HCT116 (cell line): ENCODE results near the gene GNB1L. TPM values are rescaled to one million over a fixed set of nuclear protein-coding genes. Genes with fewer than 3 reads are reported as not detected.

Experiments
- ATAC-seq: fragments of 200-7000 bp; cut with Tn5 transposase; 2 replicates; pipeline ENCODE4 v1.9.1; 2020; ENCODE audit warnings: mild to moderate bottlenecking, moderate library complexity
- BruUV-seq: library from RNA; stranded (reverse); fragments of 400-500 nt; replicated peaks from 2 replicates; lab custom pipeline; 2021; lab: Mats Ljungman, UMichigan
- CTCF ChIA-PET: fragments of 300-600 bp; sonication (Branson Sonifier 250); formaldehyde crosslinking; loops from one replicate; lab custom pipeline; 2021; ENCODE audit warnings: antibody characterized with exemption; lab: Charles Lee
- POLR2A ChIA-PET: fragments of 300-600, 350-600 bp; sonication (Branson Sonifier 250); formaldehyde crosslinking; loops from one replicate; lab custom pipeline; 2021; ENCODE audit warnings: antibody characterized with exemption; lab: Charles Lee
- RAD21 ChIA-PET, 2 experiments: fragments of 300-600 bp; sonication (Branson Sonifier 250); formaldehyde crosslinking; loops; one replicate each; lab custom pipeline; 2023; ENCODE audit warnings: low total read pairs in 2 of 2; ENCODE audit not compliant: uncharacterized antibody in 2 of 2, unreplicated experiment in 2 of 2, low non-redundant PET in 1 of 2; lab: Charles Lee
- DNase-seq: peaks from one replicate; pipeline ENCODE4 v3.0.0-alpha.2; 2010; ENCODE audit warnings: low read depth, low spot score
- H2AFZ ChIP-seq: fragments of 200-600 bp; shearing (Covaris generic), sonication (generic); 2 replicates; pipeline ENCODE4 v1.6.1; 2017; ENCODE audit warnings: low read depth, mixed run types, mixed read lengths, antibody characterized with exemption, low read length; ENCODE audit not compliant: poor library complexity, severe bottlenecking
- H3K27ac ChIP-seq: 2 replicates; pipeline ENCODE4 v1.5.1; 2012; ENCODE audit warnings: low read depth, low read length
- H3K27me3 ChIP-seq: fragments of 200-600 bp; sonication (generic); 2 replicates; pipeline ENCODE4 v1.6.1; 2016; ENCODE audit warnings: mixed run types, low read length, mixed read lengths; ENCODE audit not compliant: insufficient read depth
- H3K36me3 ChIP-seq, 2 experiments: fragments of 200-500 bp in 1 of 2; fragments of 200-600 bp in 1 of 2; sonication (Bioruptor generic) in 1 of 2; sonication (generic) in 1 of 2; 2 replicates each; pipeline versions ENCODE4 v1.5.1 to v1.6.1; 2014 to 2016; ENCODE audit warnings: low read length in 2 of 2, inconsistent platforms in 1 of 2, mixed read lengths in 1 of 2, mixed run types in 1 of 2; ENCODE audit not compliant: insufficient read depth in 2 of 2, control insufficient read depth in 1 of 2
- H3K4me1 ChIP-seq, 2 experiments: fragments of 200-600 bp in 1 of 2; sonication (generic) in 1 of 2; 2 replicates each; pipeline versions ENCODE4 v1.5.1 to v1.6.1; 2012 to 2017; ENCODE audit warnings: low read length in 2 of 2, inconsistent platforms in 1 of 2, mild to moderate bottlenecking in 1 of 2, mixed read lengths in 1 of 2, mixed run types in 1 of 2, moderate library complexity in 1 of 2; ENCODE audit not compliant: insufficient read depth in 2 of 2, control insufficient read depth in 1 of 2
- H3K4me2 ChIP-seq: fragments of 200-600 bp; sonication (generic); 2 replicates; pipeline ENCODE4 v1.6.1; 2017; ENCODE audit warnings: mixed run types, low read length, mixed read lengths
- H3K4me3 ChIP-seq, 2 experiments: fragments of 200-600 bp in 1 of 2; sonication (generic) in 1 of 2; replicated peaks in 1 of 2; 2 replicates each; pipeline ENCODE4 v1.5.1; 2011 to 2016; ENCODE audit warnings: low read length in 2 of 2, control low read depth in 1 of 2, low read depth in 1 of 2, mild to moderate bottlenecking in 1 of 2, mixed read lengths in 1 of 2, mixed run types in 1 of 2
- H3K79me2 ChIP-seq: fragments of 200-600 bp; sonication (generic); 2 replicates; pipeline ENCODE4 v1.6.1; 2017; ENCODE audit warnings: mild to moderate bottlenecking, mixed run types, low read length, moderate library complexity, mixed read lengths; ENCODE audit not compliant: insufficient read depth
- H3K9ac ChIP-seq: fragments of 200-600 bp; sonication (generic); 2 replicates; pipeline ENCODE4 v1.6.1; 2016; ENCODE audit warnings: low read length, mixed read lengths
- H3K9me2 ChIP-seq: fragments of 200-600 bp; sonication (generic), shearing (Covaris generic); 2 replicates; pipeline ENCODE4 v1.6.1; 2017; ENCODE audit warnings: mixed run types, mild to moderate bottlenecking, moderate library complexity; ENCODE audit not compliant: insufficient read depth
- H3K9me3 ChIP-seq, 2 experiments: fragments of 200-500 bp in 1 of 2; fragments of 200-600 bp in 1 of 2; sonication (Bioruptor generic) in 1 of 2; sonication (generic) in 1 of 2; 2 replicates each; pipeline ENCODE4 v1.6.1; 2014 to 2017; ENCODE audit warnings: low read length in 2 of 2, mixed read lengths in 2 of 2, inconsistent platforms in 1 of 2, low read depth in 1 of 2, mild to moderate bottlenecking in 1 of 2, mixed run types in 1 of 2, moderate library complexity in 1 of 2; ENCODE audit not compliant: control insufficient read depth in 1 of 2, insufficient read depth in 1 of 2
- H4K20me1 ChIP-seq: fragments of 200-600 bp; sonication (generic), shearing (Covaris generic); 2 replicates; pipeline ENCODE4 v1.6.1; 2017; ENCODE audit warnings: mixed run types, mild to moderate bottlenecking, moderate library complexity; ENCODE audit not compliant: insufficient read depth
- CEBPB ChIP-seq: IDR thresholded peaks from 2 replicates; pipeline ENCODE4 v1.6.1; 2012; ENCODE audit warnings: low read depth
- ELF1 ChIP-seq: IDR thresholded peaks from 2 replicates; pipeline ENCODE4 v1.6.1; 2012; ENCODE audit warnings: low read depth, borderline replicate concordance
- JUND ChIP-seq: IDR thresholded peaks from 2 replicates; pipeline ENCODE4 v1.6.1; 2012
- POLR2A ChIP-seq: IDR thresholded peaks from 2 replicates; pipeline ENCODE4 v1.7.0; 2011; ENCODE audit warnings: borderline replicate concordance; ENCODE audit not compliant: insufficient read depth, insufficient read length; ENCODE audit errors: extremely low read depth
- RAD21 ChIP-seq: IDR thresholded peaks from 2 replicates; pipeline ENCODE4 v1.6.1; 2012; ENCODE audit warnings: low read depth, mild to moderate bottlenecking
- SRF ChIP-seq: IDR thresholded peaks from 2 replicates; pipeline ENCODE4 v1.6.1; 2012; ENCODE audit warnings: low read depth
- YY1 ChIP-seq: IDR thresholded peaks from 2 replicates; pipeline ENCODE4 v1.6.1; 2011; ENCODE audit warnings: low read length, low read depth, moderate library complexity, mild to moderate bottlenecking; ENCODE audit not compliant: insufficient replicate concordance; ENCODE audit errors: extremely low read depth
- intact Hi-C: fragments of 100-400 bp; cut with micrococcal nuclease; formaldehyde crosslinking; loops from 2 replicates; pipeline ENCODE4 v1.10.0; 2022
- total RNA-seq: library from RNA; stranded (reverse); gene quantifications from one replicate; pipeline ENCODE4 v1.2.1, GENCODE V29; 2021; ENCODE audit not compliant: unreplicated experiment
- TF ChIP-seq, protein P1 (sequence below): IDR thresholded peaks from 2 replicates; pipeline ENCODE4 v1.6.1; 2012; ENCODE audit warnings: low read depth
- TF ChIP-seq, protein P2 (sequence below): IDR thresholded peaks from 2 replicates; pipeline ENCODE4 v1.6.1; 2012
- TF ChIP-seq, protein P3 (sequence below): IDR thresholded peaks from 2 replicates; pipeline ENCODE4 v1.6.1; 2011; ENCODE audit warnings: mild to moderate bottlenecking, low read length, moderate library complexity; ENCODE audit not compliant: insufficient replicate concordance; ENCODE audit errors: extremely low read depth

GNB1L gene
- total RNA-seq, 1 experiment from 2014 or later = 12.1 TPM

DNA sequence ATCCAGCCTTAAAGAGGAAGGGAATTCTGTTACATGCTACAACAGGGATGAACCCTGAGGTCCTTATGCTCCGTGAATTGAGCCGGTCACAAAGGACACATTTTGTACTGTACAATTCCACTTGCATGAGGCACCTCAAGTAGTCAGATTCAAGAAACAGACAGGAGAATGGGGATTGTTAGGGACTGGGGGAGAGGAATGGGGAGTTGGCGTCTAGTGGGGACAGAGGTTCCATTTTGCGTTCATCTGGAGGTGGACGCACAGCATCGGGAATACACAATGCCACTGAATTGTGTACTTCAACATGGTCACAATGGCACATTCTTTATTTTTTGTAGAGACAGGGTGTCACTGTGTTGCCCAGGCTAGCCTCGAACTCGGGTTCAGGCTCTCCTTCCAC lies 80.0 kb downstream of the GNB1L start:
- 0 out of 4 replicates have a peak, but pooled peaks cover 0 to 5% of the 10 kb centered on the region in 2 experiments for H3K4me1 ChIP-seq
- no peak overlapping the region for H3K27ac ChIP-seq
- no peak overlapping the region for H3K4me3 ChIP-seq
- POLR2A ChIA-PET = no interaction called here
- H3K9me2 ChIP-seq = no peaks in the 10 kb centered on the region
- no peak overlapping the region for H3K4me2 ChIP-seq
- no TSS peak for BruUV-seq
- RAD21 ChIA-PET = no interaction called here
- no peaks in the 10 kb centered on the region for H4K20me1 ChIP-seq
- H2AFZ ChIP-seq = no peak overlapping the region
- H3K27me3 ChIP-seq = no peaks in the 10 kb centered on the region
- ATAC-seq = no peak
- no peaks in the 10 kb centered on the region for H3K36me3 ChIP-seq
- DNase-seq = no peak
- H3K79me2 ChIP-seq = peaks cover 5% of the 10 kb centered on the region; the same call in 1 of the 2 replicates
- intact Hi-C loops = no loop called here
- CTCF ChIA-PET = interaction anchor here (2.2 kb wide), 1 partner anchor 44 kb away, joined by 8 read pairs; no protein-coding TSS in a partner anchor
- TF ChIP-seq CEBPB (no peak), POLR2A (no peak), ELF1 (no peak), RAD21 (no peak), YY1 (no peak), JUND (no peak), SRF (no peak)
- TF ChIP-seq, protein P1, sequence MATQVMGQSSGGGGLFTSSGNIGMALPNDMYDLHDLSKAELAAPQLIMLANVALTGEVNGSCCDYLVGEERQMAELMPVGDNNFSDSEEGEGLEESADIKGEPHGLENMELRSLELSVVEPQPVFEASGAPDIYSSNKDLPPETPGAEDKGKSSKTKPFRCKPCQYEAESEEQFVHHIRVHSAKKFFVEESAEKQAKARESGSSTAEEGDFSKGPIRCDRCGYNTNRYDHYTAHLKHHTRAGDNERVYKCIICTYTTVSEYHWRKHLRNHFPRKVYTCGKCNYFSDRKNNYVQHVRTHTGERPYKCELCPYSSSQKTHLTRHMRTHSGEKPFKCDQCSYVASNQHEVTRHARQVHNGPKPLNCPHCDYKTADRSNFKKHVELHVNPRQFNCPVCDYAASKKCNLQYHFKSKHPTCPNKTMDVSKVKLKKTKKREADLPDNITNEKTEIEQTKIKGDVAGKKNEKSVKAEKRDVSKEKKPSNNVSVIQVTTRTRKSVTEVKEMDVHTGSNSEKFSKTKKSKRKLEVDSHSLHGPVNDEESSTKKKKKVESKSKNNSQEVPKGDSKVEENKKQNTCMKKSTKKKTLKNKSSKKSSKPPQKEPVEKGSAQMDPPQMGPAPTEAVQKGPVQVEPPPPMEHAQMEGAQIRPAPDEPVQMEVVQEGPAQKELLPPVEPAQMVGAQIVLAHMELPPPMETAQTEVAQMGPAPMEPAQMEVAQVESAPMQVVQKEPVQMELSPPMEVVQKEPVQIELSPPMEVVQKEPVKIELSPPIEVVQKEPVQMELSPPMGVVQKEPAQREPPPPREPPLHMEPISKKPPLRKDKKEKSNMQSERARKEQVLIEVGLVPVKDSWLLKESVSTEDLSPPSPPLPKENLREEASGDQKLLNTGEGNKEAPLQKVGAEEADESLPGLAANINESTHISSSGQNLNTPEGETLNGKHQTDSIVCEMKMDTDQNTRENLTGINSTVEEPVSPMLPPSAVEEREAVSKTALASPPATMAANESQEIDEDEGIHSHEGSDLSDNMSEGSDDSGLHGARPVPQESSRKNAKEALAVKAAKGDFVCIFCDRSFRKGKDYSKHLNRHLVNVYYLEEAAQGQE = no peak
- TF ChIP-seq, protein P2, sequence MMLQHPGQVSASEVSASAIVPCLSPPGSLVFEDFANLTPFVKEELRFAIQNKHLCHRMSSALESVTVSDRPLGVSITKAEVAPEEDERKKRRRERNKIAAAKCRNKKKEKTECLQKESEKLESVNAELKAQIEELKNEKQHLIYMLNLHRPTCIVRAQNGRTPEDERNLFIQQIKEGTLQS = no peak
- TF ChIP-seq, protein P3, sequence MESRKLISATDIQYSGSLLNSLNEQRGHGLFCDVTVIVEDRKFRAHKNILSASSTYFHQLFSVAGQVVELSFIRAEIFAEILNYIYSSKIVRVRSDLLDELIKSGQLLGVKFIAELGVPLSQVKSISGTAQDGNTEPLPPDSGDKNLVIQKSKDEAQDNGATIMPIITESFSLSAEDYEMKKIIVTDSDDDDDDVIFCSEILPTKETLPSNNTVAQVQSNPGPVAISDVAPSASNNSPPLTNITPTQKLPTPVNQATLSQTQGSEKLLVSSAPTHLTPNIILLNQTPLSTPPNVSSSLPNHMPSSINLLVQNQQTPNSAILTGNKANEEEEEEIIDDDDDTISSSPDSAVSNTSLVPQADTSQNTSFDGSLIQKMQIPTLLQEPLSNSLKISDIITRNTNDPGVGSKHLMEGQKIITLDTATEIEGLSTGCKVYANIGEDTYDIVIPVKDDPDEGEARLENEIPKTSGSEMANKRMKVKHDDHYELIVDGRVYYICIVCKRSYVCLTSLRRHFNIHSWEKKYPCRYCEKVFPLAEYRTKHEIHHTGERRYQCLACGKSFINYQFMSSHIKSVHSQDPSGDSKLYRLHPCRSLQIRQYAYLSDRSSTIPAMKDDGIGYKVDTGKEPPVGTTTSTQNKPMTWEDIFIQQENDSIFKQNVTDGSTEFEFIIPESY = no peak
- no peaks in the 10 kb centered on the region for H3K9me3 ChIP-seq
- no peak overlapping the region for H3K9ac ChIP-seq
